GM23338 (cell line): ENCODE results near the gene POGZ. TPM values are rescaled to one million over a fixed set of nuclear protein-coding genes. Genes with fewer than 3 reads are reported as not detected.
A peak's percentile ranks its signal among the peaks of the same experiment; 100 is the strongest.

Experiments used
- ATAC-seq: fragments of 200-7000 bp; cut with Tn5 transposase; 3 replicates; pipeline ENCODE4 v1.9.1; 2020
- DNase-seq: peaks from one replicate; pipeline ENCODE4 v3.0.0-alpha.2; 2015; ENCODE audit warnings: low spot score
- H2AFZ ChIP-seq: fragments of 200-600 bp; sonication (generic); 2 replicates; pipeline ENCODE4 v1.8.0; 2016; ENCODE audit warnings: antibody characterized with exemption, mild to moderate bottlenecking, moderate library complexity
- H3F3A ChIP-seq: fragments of 200-600 bp; sonication (generic); replicated peaks from 2 replicates; pipeline ENCODE4 v1.8.0; 2017; ENCODE audit warnings: antibody characterized with exemption, mixed run types, low read depth
- H3K27ac ChIP-seq: fragments of 200-600 bp; sonication (generic); 2 replicates; pipeline ENCODE4 v1.6.1; 2016; ENCODE audit warnings: low read depth
- H3K27me3 ChIP-seq: fragments of 200-600 bp; sonication (generic); 2 replicates; pipeline ENCODE4 v1.8.0; 2016; ENCODE audit warnings: mild to moderate bottlenecking, mixed run types, moderate library complexity; ENCODE audit not compliant: insufficient read depth
- H3K36me3 ChIP-seq: fragments of 200-600 bp; sonication (generic); 2 replicates; pipeline ENCODE4 v1.8.0; 2016; ENCODE audit warnings: mild to moderate bottlenecking; ENCODE audit not compliant: insufficient read depth
- H3K4me1 ChIP-seq: fragments of 200-600 bp; sonication (generic); 2 replicates; pipeline ENCODE4 v1.8.0; 2016; ENCODE audit warnings: mild to moderate bottlenecking, moderate library complexity; ENCODE audit not compliant: insufficient read depth
- H3K4me2 ChIP-seq: fragments of 200-600 bp; sonication (generic); 2 replicates; pipeline ENCODE4 v1.7.1; 2017; ENCODE audit warnings: mixed run types
- H3K4me3 ChIP-seq: fragments of 200-600 bp; sonication (generic); 2 replicates; pipeline ENCODE4 v1.6.1; 2016; ENCODE audit warnings: mixed run types
- H3K79me2 ChIP-seq: fragments of 200-600 bp; sonication (generic); replicated peaks from 2 replicates; pipeline ENCODE4 v1.8.0; 2017; ENCODE audit warnings: mild to moderate bottlenecking; ENCODE audit not compliant: insufficient read depth
- H3K9me2 ChIP-seq: fragments of 200-600 bp; sonication (generic); 2 replicates; pipeline ENCODE4 v1.8.0; 2017; ENCODE audit not compliant: insufficient read depth
- H4K20me1 ChIP-seq: fragments of 200-600 bp; sonication (generic); replicated peaks from 2 replicates; pipeline ENCODE4 v1.8.0; 2017; ENCODE audit warnings: mild to moderate bottlenecking; ENCODE audit not compliant: insufficient read depth
- H3K27ac Mint-ChIP-seq: 2 replicates; pipeline ENCODE4 v1.8.0; 2020; ENCODE audit warnings: inconsistent platforms, mild to moderate bottlenecking, moderate library complexity, mixed read lengths
- H3K27me3 Mint-ChIP-seq: 3 replicates; pipeline ENCODE4 v1.8.0; 2022; ENCODE audit warnings: low read depth, mild to moderate bottlenecking, moderate library complexity, mixed read lengths, inconsistent platforms; ENCODE audit not compliant: insufficient read depth, poor library complexity
- H3K36me3 Mint-ChIP-seq: 3 replicates; pipeline ENCODE4 v1.8.0; 2021; ENCODE audit warnings: low read depth, mild to moderate bottlenecking, inconsistent platforms, moderate library complexity, mixed read lengths
- H3K4me1 Mint-ChIP-seq: 3 replicates; pipeline ENCODE4 v1.8.0; 2020; ENCODE audit warnings: mild to moderate bottlenecking, inconsistent platforms, mixed read lengths
- H3K4me3 Mint-ChIP-seq: 3 replicates; pipeline ENCODE4 v1.8.0; 2021; ENCODE audit warnings: moderate library complexity, mild to moderate bottlenecking, inconsistent platforms, mixed read lengths
- H3K9me3 Mint-ChIP-seq: 3 replicates; pipeline ENCODE4 v1.8.0; 2020; ENCODE audit warnings: moderate library complexity, mild to moderate bottlenecking, inconsistent platforms, mixed read lengths
- CREB1 ChIP-seq: fragments of 250-450 bp; sonication (Bioruptor Pico); IDR thresholded peaks from 2 replicates; pipeline ENCODE4 v1.5.0; 2020; ENCODE audit warnings: low read depth, mild to moderate bottlenecking, moderate library complexity
- ETS1 ChIP-seq: IDR thresholded peaks from 2 replicates; pipeline ENCODE4 v1.6.1; 2016; ENCODE audit warnings: antibody characterized with exemption
- EZH2 ChIP-seq: fragments of 200-600 bp; sonication (generic); IDR thresholded peaks from one replicate; pipeline ENCODE4 v1.8.0; 2017; ENCODE audit warnings: antibody characterized with exemption, mild to moderate bottlenecking, low read depth; ENCODE audit not compliant: unreplicated experiment
- EZH2phosphoT487 ChIP-seq: fragments of 200-600 bp; sonication (generic); IDR thresholded peaks from one replicate; pipeline ENCODE4 v1.8.1; 2018; ENCODE audit warnings: antibody characterized with exemption; ENCODE audit not compliant: unreplicated experiment
- NANOG ChIP-seq: IDR thresholded peaks from 2 replicates; pipeline ENCODE4 v1.6.1; 2016; ENCODE audit warnings: antibody characterized with exemption, borderline replicate concordance
- POLR2AphosphoS5 ChIP-seq: IDR thresholded peaks from 2 replicates; pipeline ENCODE4 v1.6.1; 2016; ENCODE audit warnings: antibody characterized with exemption, low read depth
- STAT1 ChIP-seq: IDR thresholded peaks from one replicate; pipeline ENCODE4 v1.6.1; 2016; ENCODE audit warnings: antibody characterized with exemption; ENCODE audit not compliant: unreplicated experiment
- ZNF114 ChIP-seq: fragments of 250-450 bp; sonication (Bioruptor Pico); IDR thresholded peaks from 2 replicates; pipeline ENCODE4 v1.5.0; 2020; ENCODE audit warnings: mild to moderate bottlenecking, moderate library complexity
- ZNF462 ChIP-seq: fragments of 250-450 bp; sonication (Bioruptor Pico); IDR thresholded peaks from 2 replicates; pipeline ENCODE4 v1.5.0; 2020; ENCODE audit warnings: mild to moderate bottlenecking, moderate library complexity
- polyA plus RNA-seq: library from polyadenylated mRNA; unstranded; fragments of >200 nt; fragmentation: Nextera tagmentation; extraction: Ambion mirVana; gene quantifications from 2 replicates; pipeline ENCODE4 v1.2.1, GENCODE V29; 2016
- total RNA-seq: library from RNA; depleted of rRNA; stranded (reverse); fragments of >200 nt; shearing (Covaris generic); gene quantifications from 2 replicates; pipeline ENCODE4 v1.2.3, GENCODE V29; 2014
- TF ChIP-seq, protein P1 (sequence below), 2 experiments: fragments of 200-600 bp in 1 of 2; sonication (generic) in 1 of 2; conservative IDR thresholded peaks; 2 replicates each; pipeline versions ENCODE4 v1.5.1 to v1.6.1; 2016 to 2017; ENCODE audit warnings: antibody characterized with exemption in 2 of 2, low read depth in 2 of 2, mild to moderate bottlenecking in 2 of 2, moderate library complexity in 1 of 2

The POGZ gene
- total and polyA plus RNA-seq, 2 experiments from 2014 or later = 47.0 to 72.5 TPM

GRCh38 chr1:151477066-151477465 is 17.8 kb upstream of the POGZ start:
- ATAC-seq (no peak), DNase-seq (no peak)
- H3K4me3 ChIP-seq = no peak overlapping the region
- no peaks in the 10 kb centered on the region for H3K36me3 ChIP-seq
- TF ChIP-seq ZNF114 (CRISPR knock-in tag) = no peak
- TF ChIP-seq, protein P1, sequence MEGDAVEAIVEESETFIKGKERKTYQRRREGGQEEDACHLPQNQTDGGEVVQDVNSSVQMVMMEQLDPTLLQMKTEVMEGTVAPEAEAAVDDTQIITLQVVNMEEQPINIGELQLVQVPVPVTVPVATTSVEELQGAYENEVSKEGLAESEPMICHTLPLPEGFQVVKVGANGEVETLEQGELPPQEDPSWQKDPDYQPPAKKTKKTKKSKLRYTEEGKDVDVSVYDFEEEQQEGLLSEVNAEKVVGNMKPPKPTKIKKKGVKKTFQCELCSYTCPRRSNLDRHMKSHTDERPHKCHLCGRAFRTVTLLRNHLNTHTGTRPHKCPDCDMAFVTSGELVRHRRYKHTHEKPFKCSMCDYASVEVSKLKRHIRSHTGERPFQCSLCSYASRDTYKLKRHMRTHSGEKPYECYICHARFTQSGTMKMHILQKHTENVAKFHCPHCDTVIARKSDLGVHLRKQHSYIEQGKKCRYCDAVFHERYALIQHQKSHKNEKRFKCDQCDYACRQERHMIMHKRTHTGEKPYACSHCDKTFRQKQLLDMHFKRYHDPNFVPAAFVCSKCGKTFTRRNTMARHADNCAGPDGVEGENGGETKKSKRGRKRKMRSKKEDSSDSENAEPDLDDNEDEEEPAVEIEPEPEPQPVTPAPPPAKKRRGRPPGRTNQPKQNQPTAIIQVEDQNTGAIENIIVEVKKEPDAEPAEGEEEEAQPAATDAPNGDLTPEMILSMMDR (conservative IDR thresholded peaks at IDR 0.05; ENCODE audit: low read depth in 2 of 2) = no peak
- no peak for TF ChIP-seq NANOG
- no peak for TF ChIP-seq EZH2
- H3K9me3 Mint-ChIP-seq = no peaks in the 10 kb centered on the region; the same call in 2 of the 3 replicates
- no peak overlapping the region for H3K27ac Mint-ChIP-seq
- no peak overlapping the region for H3K4me2 ChIP-seq
- no peaks in the 10 kb centered on the region for H3K4me1 ChIP-seq
- H3K4me3 Mint-ChIP-seq = no peak overlapping the region
- peaks cover 2% of the 10 kb centered on the region for H3K27me3 Mint-ChIP-seq
- H3K4me1 Mint-ChIP-seq = peaks cover 13% of the 10 kb centered on the region; the same call in 2 of the 3 replicates
- H3K27me3 ChIP-seq = no peaks in the 10 kb centered on the region
- no peaks in the 10 kb centered on the region for H3K79me2 ChIP-seq
- no peaks in the 10 kb centered on the region for H4K20me1 ChIP-seq
- no peak overlapping the region; the same call in 1 of the 2 replicates for H2AFZ ChIP-seq
- no peaks in the 10 kb centered on the region for H3F3A ChIP-seq
- no peaks in the 10 kb centered on the region for H3K9me2 ChIP-seq
- no peaks in the 10 kb centered on the region for H3K36me3 Mint-ChIP-seq
- no peak overlapping the region for H3K27ac ChIP-seq

GRCh38 chr1:151476083-151476482 is 16.8 kb upstream of the POGZ start:
- Histone ChIP-seq H3K36me3 (no peaks in the 10 kb centered on the region), H2AFZ (peak overlapping the region; percentile 48; the same call in 1 of the 2 replicates), H3K9me2 (no peaks in the 10 kb centered on the region), H3K27me3 (no peaks in the 10 kb centered on the region), H3F3A (no peaks in the 10 kb centered on the region), H3K79me2 (no peaks in the 10 kb centered on the region), H3K4me3 (no peak overlapping the region), H4K20me1 (no peaks in the 10 kb centered on the region), H3K4me2 (no peak overlapping the region), H3K4me1 (no peaks in the 10 kb centered on the region), H3K27ac (no peak overlapping the region)
- no peaks in the 10 kb centered on the region for H3K36me3 Mint-ChIP-seq
- no peak for DNase-seq
- peaks cover 2% of the 10 kb centered on the region for H3K27me3 Mint-ChIP-seq
- H3K9me3 Mint-ChIP-seq = no peaks in the 10 kb centered on the region
- no peak for ATAC-seq
- H3K4me3 Mint-ChIP-seq = no peak overlapping the region
- H3K27ac Mint-ChIP-seq = no peak overlapping the region
- H3K4me1 Mint-ChIP-seq = peaks cover 13% of the 10 kb centered on the region; the same call in 2 of the 3 replicates
- TF ChIP-seq ETS1 (no peak), EZH2 (no peak), NANOG (no peak), ZNF462 (CRISPR knock-in tag) (no peak), CREB1 (no peak), EZH2phosphoT487 (no peak), STAT1 (no peak), POLR2AphosphoS5 (no peak), ZNF114 (CRISPR knock-in tag) (no peak)
- TF ChIP-seq, protein P1 (conservative IDR thresholded peaks at IDR 0.05; ENCODE audit: low read depth in 2 of 2) = no peak
